ENCODE measurements around the gene TTLL5.
A peak's percentile ranks its signal among the peaks of the same experiment; 100 is the strongest.
"Not testable (repeated sequence)": the region's sequence is repeated elsewhere in the genome, so short reads cannot be mapped to it uniquely, and the experiment has no call there.

TTLL5 gene

GRCh38 chr14:75649337-75649736 lies 11.7 kb upstream of the TTLL5 start:
- no peak for DNase-seq

GRCh38 chr14:75649773-75650172 lies 11.3 kb upstream of the TTLL5 start:
- DNase-seq: no peak

GRCh38 chr14:75650253-75651058 lies 10.6 kb upstream of the TTLL5 start:
- no peak for DNase-seq

- no peak for DNase-seq
These were observed 7.5 kb upstream of the TTLL5 start for GRCh38 chr14:75653563-75653962.

- DNase-seq: peak; percentile 82
These were observed 6.8 kb upstream of the TTLL5 start for GRCh38 chr14:75654127-75654732.

GRCh38 chr14:75655235-75655634 lies 5.8 kb upstream of the TTLL5 start:
- no peak for DNase-seq

GRCh38 chr14:75657331-75657730 lies 3.7 kb upstream of the TTLL5 start:
- no peak for DNase-seq

- no peak for DNase-seq
These were observed 2.1 kb upstream of the TTLL5 start for GRCh38 chr14:75658957-75659356.

GRCh38 chr14:75660238-75660629 lies 812 bp upstream of the TTLL5 start:
- no peak for DNase-seq

- DNase-seq: no peak
These were observed 411 bp downstream of the TTLL5 start for GRCh38 chr14:75661499-75661814.

GRCh38 chr14:75662966-75663365 lies 1.9 kb downstream of the TTLL5 start:
- DNase-seq: no peak

- DNase-seq: no peak
These were observed 6.2 kb downstream of the TTLL5 start for GRCh38 chr14:75667099-75667765.

- no peak for DNase-seq
These were observed 11.7 kb downstream of the TTLL5 start for GRCh38 chr14:75672605-75673192.

- DNase-seq: no peak
These were observed 12.4 kb downstream of the TTLL5 start for GRCh38 chr14:75673345-75674035.

GRCh38 chr14:75675265-75675960 lies 14.4 kb downstream of the TTLL5 start:
- DNase-seq: no peak

GRCh38 chr14:75685910-75686309 lies 24.9 kb downstream of the TTLL5 start:
- no peak for DNase-seq

GRCh38 chr14:75689012-75689411 lies 28.0 kb downstream of the TTLL5 start:
- DNase-seq: peak; percentile 60

GRCh38 chr14:75690010-75690409 lies 29.0 kb downstream of the TTLL5 start:
- DNase-seq: no peak

- DNase-seq: not testable (repeated sequence)
These were observed 34.0 kb downstream of the TTLL5 start for GRCh38 chr14:75695025-75695424.

GRCh38 chr14:75697386-75697785 lies 36.3 kb downstream of the TTLL5 start:
- no peak for DNase-seq

- no peak for DNase-seq
These were observed 36.9 kb downstream of the TTLL5 start for GRCh38 chr14:75697918-75698317.

GRCh38 chr14:75699331-75699730 lies 38.3 kb downstream of the TTLL5 start:
- no peak for DNase-seq

GRCh38 chr14:75700295-75700694 lies 39.2 kb downstream of the TTLL5 start:
- no peak for DNase-seq
